ENCODE measurements around the gene C10orf53.

The C10orf53 gene

DNA sequence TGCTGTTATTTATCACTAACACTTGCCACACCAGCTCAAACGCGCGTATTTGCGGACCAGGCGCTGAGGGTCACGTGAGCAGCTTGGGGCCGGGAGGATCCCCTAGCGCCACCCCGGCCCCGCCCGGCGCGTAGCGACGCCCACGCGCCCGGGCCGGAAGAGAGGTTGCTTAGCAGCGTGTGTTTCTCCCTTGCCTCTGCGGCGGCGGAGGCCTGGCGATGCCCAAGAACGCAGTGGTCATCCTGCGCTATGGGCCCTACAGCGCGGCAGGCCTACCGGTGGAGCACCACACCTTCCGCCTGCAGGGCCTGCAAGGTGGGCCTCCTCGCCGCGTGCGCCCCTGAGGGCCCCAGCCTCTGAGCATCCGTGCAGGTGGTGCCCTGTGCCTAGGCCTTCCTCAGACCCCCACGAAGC lies at the start of gene C10orf53:
TSS of gene C10orf53 (plus strand) at position 172 of the 414 bp plus-strand sequence. CDS start at position 219, 47 bp downstream.
- TF ChIP-seq, protein P1, sequence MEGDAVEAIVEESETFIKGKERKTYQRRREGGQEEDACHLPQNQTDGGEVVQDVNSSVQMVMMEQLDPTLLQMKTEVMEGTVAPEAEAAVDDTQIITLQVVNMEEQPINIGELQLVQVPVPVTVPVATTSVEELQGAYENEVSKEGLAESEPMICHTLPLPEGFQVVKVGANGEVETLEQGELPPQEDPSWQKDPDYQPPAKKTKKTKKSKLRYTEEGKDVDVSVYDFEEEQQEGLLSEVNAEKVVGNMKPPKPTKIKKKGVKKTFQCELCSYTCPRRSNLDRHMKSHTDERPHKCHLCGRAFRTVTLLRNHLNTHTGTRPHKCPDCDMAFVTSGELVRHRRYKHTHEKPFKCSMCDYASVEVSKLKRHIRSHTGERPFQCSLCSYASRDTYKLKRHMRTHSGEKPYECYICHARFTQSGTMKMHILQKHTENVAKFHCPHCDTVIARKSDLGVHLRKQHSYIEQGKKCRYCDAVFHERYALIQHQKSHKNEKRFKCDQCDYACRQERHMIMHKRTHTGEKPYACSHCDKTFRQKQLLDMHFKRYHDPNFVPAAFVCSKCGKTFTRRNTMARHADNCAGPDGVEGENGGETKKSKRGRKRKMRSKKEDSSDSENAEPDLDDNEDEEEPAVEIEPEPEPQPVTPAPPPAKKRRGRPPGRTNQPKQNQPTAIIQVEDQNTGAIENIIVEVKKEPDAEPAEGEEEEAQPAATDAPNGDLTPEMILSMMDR (IDR thresholded peaks at IDR 0.05; ENCODE audit: low read depth, low read length): no peak
- no peak for DNase-seq (ENCODE audit: extremely low read depth, low read depth)

DNA sequence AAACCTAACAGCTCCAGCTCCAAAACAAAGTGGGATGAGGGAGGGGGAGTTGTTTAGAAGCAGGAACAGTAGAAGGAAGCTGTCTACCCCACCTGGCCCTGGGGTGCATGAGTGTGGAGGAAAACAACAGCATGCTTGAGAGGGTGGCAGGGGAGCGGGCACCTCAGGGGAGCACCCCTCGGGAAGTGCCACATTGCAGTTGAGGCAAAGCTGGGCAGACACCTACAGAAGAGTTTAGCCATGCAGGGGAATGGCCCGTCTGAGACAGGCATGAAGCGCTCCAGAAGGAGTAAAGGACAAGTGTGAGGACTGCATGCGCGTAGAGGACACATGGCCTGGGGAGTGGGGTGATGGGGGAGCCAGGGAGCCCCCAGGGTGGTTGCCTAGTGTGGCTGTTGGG lies 47.5 kb upstream of the C10orf53 start:
- no peak for DNase-seq (ENCODE audit: extremely low read depth, low read depth)
- TF ChIP-seq, protein P1 (IDR thresholded peaks at IDR 0.05; ENCODE audit: low read depth, low read length): no peak

GRCh38 chr10:49632406-49633317 lies 46.8 kb upstream of the C10orf53 start:
- no peak for DNase-seq (ENCODE audit: extremely low read depth, low read depth)
- TF ChIP-seq, protein P1 (IDR thresholded peaks at IDR 0.05; ENCODE audit: low read depth, low read length): no peak

GRCh38 chr10:49633327-49634068 lies 46.0 kb upstream of the C10orf53 start:
- no peak for DNase-seq (ENCODE audit: extremely low read depth, low read depth)

DNA sequence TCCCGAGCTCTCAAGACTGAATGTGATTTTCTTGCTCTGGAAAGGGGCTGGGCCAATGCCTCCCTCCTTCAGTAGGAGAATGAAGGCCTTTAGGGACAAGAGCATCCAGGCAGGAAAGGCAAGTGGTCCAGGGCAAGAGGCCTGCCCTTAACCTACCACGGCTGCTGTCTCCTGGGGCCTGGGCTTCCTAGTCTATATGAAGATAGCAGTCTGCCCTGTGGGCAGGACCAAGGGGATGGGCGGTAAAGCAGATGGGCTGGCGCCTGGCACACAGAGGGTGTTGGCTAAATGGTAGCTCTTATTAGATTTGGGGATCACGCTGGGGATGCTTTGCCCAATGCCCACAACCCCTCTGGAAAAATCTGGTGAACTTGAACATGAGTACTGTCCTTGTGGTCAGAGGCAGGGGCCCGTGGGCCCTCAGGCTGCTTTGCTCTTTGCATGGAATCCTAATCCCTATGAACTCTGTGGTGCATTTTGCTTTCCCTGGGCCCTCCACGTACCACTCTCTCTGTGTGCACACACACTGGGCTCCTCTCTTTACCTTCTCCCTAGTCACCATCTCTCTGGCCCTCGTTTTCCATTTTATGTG lies 45.3 kb upstream of the C10orf53 start:
- TF ChIP-seq, protein P1 (IDR thresholded peaks at IDR 0.05; ENCODE audit: low read depth, low read length): no peak

More at GRCh38 chr10:49633327-49634068, 46.0 kb upstream of the C10orf53 start:
- TF ChIP-seq, protein P1 (IDR thresholded peaks at IDR 0.05; ENCODE audit: low read depth, low read length): no peak

GRCh38 chr10:49642311-49642710 lies 37.1 kb upstream of the C10orf53 start:
- DNase-seq (ENCODE audit: extremely low read depth, low read depth): no peak
- TF ChIP-seq, protein P1 (IDR thresholded peaks at IDR 0.05; ENCODE audit: low read depth, low read length): no peak

More for the DNA sequence above, 45.3 kb upstream of the C10orf53 start:
- DNase-seq (ENCODE audit: extremely low read depth, low read depth): no peak

All from AG09319 (cell line).